Measurements from ENCODE around the gene ENDOD1. TPM values are rescaled to one million over a fixed set of nuclear protein-coding genes. Genes with fewer than 3 reads are reported as not detected.
"Not testable (repeated sequence)": the region's sequence is repeated elsewhere in the genome, so short reads cannot be mapped to it uniquely, and the experiment has no call there.

The ENDOD1 gene, protein sequence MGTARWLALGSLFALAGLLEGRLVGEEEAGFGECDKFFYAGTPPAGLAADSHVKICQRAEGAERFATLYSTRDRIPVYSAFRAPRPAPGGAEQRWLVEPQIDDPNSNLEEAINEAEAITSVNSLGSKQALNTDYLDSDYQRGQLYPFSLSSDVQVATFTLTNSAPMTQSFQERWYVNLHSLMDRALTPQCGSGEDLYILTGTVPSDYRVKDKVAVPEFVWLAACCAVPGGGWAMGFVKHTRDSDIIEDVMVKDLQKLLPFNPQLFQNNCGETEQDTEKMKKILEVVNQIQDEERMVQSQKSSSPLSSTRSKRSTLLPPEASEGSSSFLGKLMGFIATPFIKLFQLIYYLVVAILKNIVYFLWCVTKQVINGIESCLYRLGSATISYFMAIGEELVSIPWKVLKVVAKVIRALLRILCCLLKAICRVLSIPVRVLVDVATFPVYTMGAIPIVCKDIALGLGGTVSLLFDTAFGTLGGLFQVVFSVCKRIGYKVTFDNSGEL
- 11.0 TPM for total RNA-seq
- 10 to 100 TPM in 2 of 4 donors, 1 to 10 TPM in 2; 9.1 to 14.6 (median 11.0) TPM for polyA plus RNA-seq

DNA sequence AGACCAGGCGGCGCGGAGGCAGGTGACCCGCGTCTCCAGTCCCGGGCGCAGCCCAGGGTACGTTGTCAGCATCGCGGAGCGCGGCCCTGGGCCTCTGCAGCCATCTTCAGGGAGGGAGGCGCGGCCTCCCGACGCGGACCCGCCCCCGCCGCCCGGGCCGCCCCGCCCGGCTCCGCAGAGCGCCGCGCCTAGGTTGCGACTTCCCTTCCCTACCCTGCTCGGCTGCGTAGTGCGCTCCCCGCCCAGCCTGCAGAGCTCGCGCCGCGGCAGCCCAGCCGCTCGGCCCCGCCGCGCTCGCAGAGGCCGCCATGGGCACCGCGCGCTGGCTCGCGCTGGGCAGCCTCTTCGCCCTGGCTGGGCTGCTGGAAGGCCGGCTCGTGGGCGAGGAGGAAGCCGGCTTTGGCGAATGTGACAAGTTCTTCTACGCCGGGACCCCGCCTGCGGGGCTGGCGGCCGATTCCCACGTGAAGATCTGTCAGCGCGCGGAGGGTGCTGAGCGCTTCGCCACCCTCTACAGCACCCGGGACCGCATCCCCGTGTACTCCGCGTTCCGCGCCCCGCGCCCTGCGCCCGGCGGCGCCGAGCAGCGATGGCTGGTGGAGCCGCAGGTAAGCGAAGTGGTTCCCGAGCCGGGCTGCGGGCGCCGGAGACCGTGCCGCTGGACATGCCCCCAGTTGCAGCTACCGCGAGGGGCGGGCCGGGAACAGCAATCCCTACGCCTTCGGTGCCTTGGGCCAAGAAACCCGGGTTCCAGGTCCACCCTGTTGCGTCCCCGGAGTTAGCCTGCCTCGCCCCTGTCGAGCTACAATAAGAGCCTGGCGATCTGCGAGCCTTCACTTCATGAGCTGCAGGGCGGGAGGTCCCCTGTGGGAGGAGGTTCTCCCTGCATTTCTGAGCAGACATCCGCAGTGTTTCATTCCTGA lies at the start of gene ENDOD1:
Gene ENDOD1, plus strand, starts transcription at position 227 of the 923 bp plus-strand sequence. Its CDS starts 82 bp downstream, at position 309.
- Mint-ChIP-seq H3K27me3 (peaks cover 4% of the 10 kb centered on the region), H3K4me3 (peak within 1 kb of the TSS; percentile 90 to 96 (median 92)), H3K27ac (peak within 1 kb of the TSS; percentile 96 to 98 (median 97)), H3K4me1 (peaks cover 17 to 56% (median 41%) of the 10 kb centered on the region in 4 donors), H3K9me3 (peaks cover 0 to 2% (median 0%) of the 10 kb centered on the region in 7 donors), H3K36me3 (peaks cover 4% of the 10 kb centered on the region)
- peak within 1 kb of the TSS; percentile 75 for H3K4me3 ChIP-seq (ENCODE audit: low read depth, low read length)
- H3K4me1 ChIP-seq (ENCODE audit: control insufficient read depth, insufficient read depth, low read length, poor library complexity, severe bottlenecking) = peaks cover 27% of the 10 kb centered on the region
- H3K36me3 ChIP-seq (ENCODE audit: control insufficient read depth, insufficient read depth, low read length) = no peaks in the 10 kb centered on the region
- no peaks in the 10 kb centered on the region for H3K9me3 ChIP-seq (ENCODE audit: control insufficient read depth in 2 of 2, low read length in 2 of 2)
- H3K27me3 ChIP-seq (ENCODE audit: control insufficient read depth, insufficient read depth, low read length) = no peaks in the 10 kb centered on the region
- H3K27ac ChIP-seq (ENCODE audit: insufficient read depth, low read length, poor library complexity, severe bottlenecking) = peak within 1 kb of the TSS; percentile 83
- ATAC-seq (ENCODE audit: low read depth in 2 of 2) (peak; percentile 95 to 96), DNase-seq (peak; percentile 79 to 91 (median 89))

DNA sequence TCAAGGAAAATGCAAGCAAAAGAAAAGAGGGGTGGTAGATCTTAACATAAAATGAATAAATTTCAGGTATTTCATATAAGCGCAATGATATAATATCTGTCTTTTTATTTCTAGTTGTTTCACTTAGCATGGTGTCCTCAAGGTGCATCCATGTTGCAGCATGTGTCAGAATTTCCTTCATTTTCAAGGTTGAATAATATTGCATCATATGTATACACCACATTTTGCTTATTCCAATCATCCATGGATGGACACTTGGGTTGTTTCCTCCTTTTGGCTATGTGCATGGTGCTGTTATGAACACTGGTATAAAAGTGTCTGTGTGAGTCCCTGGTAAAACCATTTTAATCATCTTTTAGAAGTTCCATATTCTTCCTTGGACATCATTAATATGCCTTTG lies 47.4 kb upstream of the ENDOD1 start:
- Mint-ChIP-seq H3K27ac (no peak overlapping the region), H3K36me3 (no peaks in the 10 kb centered on the region), H3K4me1 (no peaks in the 10 kb centered on the region), H3K4me3 (no peak overlapping the region), H3K27me3 (peaks cover 51% of the 10 kb centered on the region), H3K9me3 (peaks cover 0 to 1% (median 0%) of the 10 kb centered on the region in 7 donors)
- H3K36me3 ChIP-seq (ENCODE audit: control insufficient read depth, insufficient read depth, low read length) = no peaks in the 10 kb centered on the region
- H3K27me3 ChIP-seq (ENCODE audit: control insufficient read depth, insufficient read depth, low read length) = peaks cover 25% of the 10 kb centered on the region
- no peaks in the 10 kb centered on the region for H3K9me3 ChIP-seq (ENCODE audit: control insufficient read depth in 2 of 2, low read length in 2 of 2)
- no peak overlapping the region for H3K4me3 ChIP-seq (ENCODE audit: low read depth, low read length)
- ATAC-seq (ENCODE audit: low read depth in 2 of 2) (no peak), DNase-seq (no peak)
- no peak overlapping the region for H3K27ac ChIP-seq (ENCODE audit: insufficient read depth, low read length, poor library complexity, severe bottlenecking)
- no peaks in the 10 kb centered on the region for H3K4me1 ChIP-seq (ENCODE audit: control insufficient read depth, insufficient read depth, low read length, poor library complexity, severe bottlenecking)

DNA sequence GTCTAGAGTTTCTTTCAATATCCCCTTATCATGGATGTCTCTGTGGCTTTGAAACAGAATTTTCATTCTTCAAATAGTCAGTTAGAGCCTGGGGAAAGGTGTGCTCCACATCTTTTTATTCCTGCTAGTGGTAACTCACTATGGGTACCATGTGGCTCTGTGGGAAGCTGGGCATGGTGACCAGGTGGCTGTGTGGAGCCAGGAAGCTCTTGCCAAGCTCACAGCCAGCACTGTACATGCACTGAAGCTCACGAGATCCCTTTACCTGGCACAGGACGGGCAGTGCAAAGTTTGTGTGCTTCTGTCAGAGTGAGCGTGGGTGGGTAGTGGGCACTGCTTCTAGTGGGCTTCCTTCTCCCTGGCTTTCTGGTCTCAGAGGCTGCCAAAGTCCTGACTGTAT lies 46.7 kb upstream of the ENDOD1 start:
- Histone ChIP-seq H3K27ac (ENCODE audit: insufficient read depth, low read length, poor library complexity, severe bottlenecking) (no peak overlapping the region), H3K4me1 (ENCODE audit: control insufficient read depth, insufficient read depth, low read length, poor library complexity, severe bottlenecking) (no peaks in the 10 kb centered on the region), H3K4me3 (ENCODE audit: low read depth, low read length) (no peak overlapping the region), H3K36me3 (ENCODE audit: control insufficient read depth, insufficient read depth, low read length) (no peaks in the 10 kb centered on the region), H3K27me3 (ENCODE audit: control insufficient read depth, insufficient read depth, low read length) (peaks cover 25% of the 10 kb centered on the region), H3K9me3 (ENCODE audit: control insufficient read depth in 2 of 2, low read length in 2 of 2) (no peaks in the 10 kb centered on the region)
- H3K36me3 Mint-ChIP-seq = no peaks in the 10 kb centered on the region
- no peak for ATAC-seq (ENCODE audit: low read depth in 2 of 2)
- no peak for DNase-seq
- H3K4me3 Mint-ChIP-seq = no peak overlapping the region
- H3K27ac Mint-ChIP-seq = no peak overlapping the region
- H3K27me3 Mint-ChIP-seq = peaks cover 51% of the 10 kb centered on the region
- no peaks in the 10 kb centered on the region for H3K4me1 Mint-ChIP-seq
- H3K9me3 Mint-ChIP-seq = peaks cover 0 to 1% (median 0%) of the 10 kb centered on the region in 7 donors

DNA sequence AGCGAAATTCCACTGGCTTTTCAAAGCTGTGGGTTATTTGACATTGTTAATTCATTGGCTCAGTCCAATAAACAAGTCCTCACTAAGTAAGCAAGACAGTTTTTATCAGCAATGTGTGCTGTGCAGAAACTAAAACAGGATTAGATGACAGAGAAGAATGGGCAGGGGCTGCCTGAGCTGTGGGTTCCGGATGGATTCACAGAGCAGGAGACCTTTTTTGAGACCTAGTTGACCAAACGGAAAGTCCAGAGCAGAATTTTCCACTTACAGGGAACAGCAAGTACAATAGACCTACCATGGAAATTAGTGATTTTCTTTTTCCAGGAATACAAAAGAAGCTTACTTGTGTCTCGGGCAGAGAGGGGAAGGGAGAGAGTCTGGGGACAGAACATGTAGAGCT lies 45.6 kb upstream of the ENDOD1 start:
- Histone ChIP-seq H3K27me3 (ENCODE audit: control insufficient read depth, insufficient read depth, low read length) (peaks cover 25% of the 10 kb centered on the region), H3K4me1 (ENCODE audit: control insufficient read depth, insufficient read depth, low read length, poor library complexity, severe bottlenecking) (no peaks in the 10 kb centered on the region), H3K9me3 (ENCODE audit: control insufficient read depth in 2 of 2, low read length in 2 of 2) (no peaks in the 10 kb centered on the region), H3K27ac (ENCODE audit: insufficient read depth, low read length, poor library complexity, severe bottlenecking) (no peak overlapping the region), H3K4me3 (ENCODE audit: low read depth, low read length) (no peak overlapping the region), H3K36me3 (ENCODE audit: control insufficient read depth, insufficient read depth, low read length) (no peaks in the 10 kb centered on the region)
- ATAC-seq (ENCODE audit: low read depth in 2 of 2) (no peak), DNase-seq (no peak)
- peaks cover 42% of the 10 kb centered on the region for H3K27me3 Mint-ChIP-seq
- H3K9me3 Mint-ChIP-seq = peaks cover 0 to 1% (median 0%) of the 10 kb centered on the region in 7 donors
- H3K4me3 Mint-ChIP-seq = no peak overlapping the region
- no peaks in the 10 kb centered on the region for H3K36me3 Mint-ChIP-seq
- no peaks in the 10 kb centered on the region for H3K4me1 Mint-ChIP-seq
- no peak overlapping the region for H3K27ac Mint-ChIP-seq

DNA sequence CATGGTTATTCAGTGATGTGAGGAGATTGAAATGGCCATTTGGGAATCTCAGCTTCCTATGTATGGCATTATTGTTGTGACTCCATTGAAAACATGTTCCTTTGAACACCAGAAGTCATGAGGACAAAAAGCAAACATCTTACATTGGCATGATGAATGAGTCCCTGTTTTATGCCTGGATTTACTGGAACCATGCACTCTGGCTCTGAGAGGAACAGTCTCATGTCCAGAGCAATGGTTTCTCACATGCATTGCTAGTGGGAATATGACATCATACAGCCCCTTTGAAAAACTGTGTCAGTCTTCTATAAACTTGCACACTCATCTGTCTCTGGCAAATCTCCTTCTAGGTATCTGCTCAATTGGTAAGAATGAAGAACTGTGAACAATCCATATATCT lies 43.8 kb upstream of the ENDOD1 start:
- Histone ChIP-seq H3K27me3 (ENCODE audit: control insufficient read depth, insufficient read depth, low read length) (peaks cover 25% of the 10 kb centered on the region), H3K27ac (ENCODE audit: insufficient read depth, low read length, poor library complexity, severe bottlenecking) (no peak overlapping the region), H3K36me3 (ENCODE audit: control insufficient read depth, insufficient read depth, low read length) (no peaks in the 10 kb centered on the region), H3K4me1 (ENCODE audit: control insufficient read depth, insufficient read depth, low read length, poor library complexity, severe bottlenecking) (no peaks in the 10 kb centered on the region), H3K4me3 (ENCODE audit: low read depth, low read length) (no peak overlapping the region), H3K9me3 (ENCODE audit: control insufficient read depth in 2 of 2, low read length in 2 of 2) (no peaks in the 10 kb centered on the region)
- Mint-ChIP-seq H3K36me3 (no peaks in the 10 kb centered on the region), H3K27me3 (peaks cover 30% of the 10 kb centered on the region), H3K27ac (no peak overlapping the region), H3K4me1 (no peaks in the 10 kb centered on the region), H3K9me3 (peaks cover 0 to 1% (median 0%) of the 10 kb centered on the region in 7 donors), H3K4me3 (no peak overlapping the region)
- DNase-seq (no peak), ATAC-seq (ENCODE audit: low read depth in 2 of 2) (no peak)

DNA sequence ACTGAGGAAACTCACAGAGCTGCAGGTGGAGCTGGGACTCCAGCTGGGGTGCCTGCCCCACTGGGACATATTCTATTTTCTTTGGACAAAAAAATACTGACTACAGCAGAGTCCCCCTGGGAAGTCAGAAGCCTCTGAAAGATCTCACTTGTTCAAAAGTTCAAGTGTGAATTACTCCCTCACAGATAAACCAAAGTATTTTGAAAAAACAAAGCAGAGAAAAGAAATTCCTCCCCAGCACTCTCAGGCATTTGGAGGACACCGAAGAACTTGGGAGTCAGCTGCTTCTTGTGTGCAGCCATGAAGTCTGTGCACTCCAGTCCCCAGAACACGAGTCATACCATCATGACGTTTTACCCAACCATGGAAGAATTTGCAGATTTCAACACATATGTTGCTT lies 40.5 kb upstream of the ENDOD1 start, which contains the start of gene KDM4F:
Gene KDM4F, plus strand, starts transcription at position 301 of the 400 bp plus-strand sequence.
- not testable (repeated sequence) for H3K36me3 Mint-ChIP-seq; H3K4me3 ChIP-seq (ENCODE audit: low read depth, low read length); H3K9me3 ChIP-seq (ENCODE audit: control insufficient read depth in 2 of 2, low read length in 2 of 2); H3K4me3 Mint-ChIP-seq; H3K4me1 Mint-ChIP-seq; ATAC-seq (ENCODE audit: low read depth in 2 of 2); H3K27ac Mint-ChIP-seq; H3K27ac ChIP-seq (ENCODE audit: insufficient read depth, low read length, poor library complexity, severe bottlenecking); H3K9me3 Mint-ChIP-seq; H3K36me3 ChIP-seq (ENCODE audit: control insufficient read depth, insufficient read depth, low read length); H3K4me1 ChIP-seq (ENCODE audit: control insufficient read depth, insufficient read depth, low read length, poor library complexity, severe bottlenecking); DNase-seq
- peaks cover 39% of the 10 kb centered on the region for H3K27me3 Mint-ChIP-seq
- peaks cover 21% of the 10 kb centered on the region for H3K27me3 ChIP-seq (ENCODE audit: control insufficient read depth, insufficient read depth, low read length)

DNA sequence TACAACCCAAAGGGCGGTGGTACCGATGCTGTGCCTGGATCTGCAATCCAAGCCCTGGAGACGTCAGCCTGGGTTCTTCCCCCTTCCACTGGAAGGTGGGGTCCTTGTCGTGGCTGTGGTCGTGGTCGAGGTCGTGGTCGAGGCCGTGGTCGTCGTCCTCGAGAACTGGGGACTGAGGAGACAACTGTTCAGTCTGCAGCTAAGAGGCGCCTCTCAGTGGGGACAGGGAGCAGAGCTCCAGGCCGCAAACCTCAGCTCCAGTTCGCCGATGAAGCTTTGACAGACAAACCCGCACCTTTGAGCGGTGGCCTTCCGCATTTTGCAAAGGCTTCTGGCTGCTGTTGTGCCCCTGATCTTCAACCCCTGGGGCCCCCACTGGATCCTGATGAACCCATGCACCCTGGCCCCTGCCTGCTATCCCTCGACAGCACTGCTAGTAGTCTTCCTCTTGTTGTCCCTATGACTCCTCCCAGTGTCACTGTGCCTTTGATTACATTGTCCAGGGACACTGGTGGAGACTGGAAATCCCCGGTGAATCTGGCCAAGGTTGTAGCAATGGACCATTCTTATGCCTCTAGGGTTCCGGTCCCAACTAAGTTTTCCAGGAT lies 38.9 kb upstream of the ENDOD1 start:
- H3K9me3 Mint-ChIP-seq = no peaks in the 10 kb centered on the region
- Histone ChIP-seq H3K9me3 (ENCODE audit: control insufficient read depth in 2 of 2, low read length in 2 of 2) (no peaks in the 10 kb centered on the region), H3K27ac (ENCODE audit: insufficient read depth, low read length, poor library complexity, severe bottlenecking) (no peak overlapping the region), H3K4me1 (ENCODE audit: control insufficient read depth, insufficient read depth, low read length, poor library complexity, severe bottlenecking) (no peaks in the 10 kb centered on the region), H3K4me3 (ENCODE audit: low read depth, low read length) (no peak overlapping the region), H3K36me3 (ENCODE audit: control insufficient read depth, insufficient read depth, low read length) (no peaks in the 10 kb centered on the region), H3K27me3 (ENCODE audit: control insufficient read depth, insufficient read depth, low read length) (peaks cover 19% of the 10 kb centered on the region)
- H3K4me3 Mint-ChIP-seq = no peak overlapping the region
- ATAC-seq (ENCODE audit: low read depth in 2 of 2) = no peak
- H3K27ac Mint-ChIP-seq = no peak overlapping the region
- H3K27me3 Mint-ChIP-seq = peaks cover 37% of the 10 kb centered on the region
- H3K4me1 Mint-ChIP-seq = no peaks in the 10 kb centered on the region
- no peaks in the 10 kb centered on the region for H3K36me3 Mint-ChIP-seq
- DNase-seq = no peak

Measured in CD4-positive, CD25-positive, alpha-beta regulatory T cell (primary cell).